Fibroblast of skin of back (primary cell): ENCODE data around the gene TMEM132A.
"Not testable (repeated sequence)": the region's sequence is repeated elsewhere in the genome, so short reads cannot be mapped to it uniquely, and the experiment has no call there.

Experiments used
- DNase-seq: peaks from one replicate; pipeline ENCODE4 v3.0.0-alpha.2; 2013

Gene TMEM132A

GRCh38 chr11:60906132-60906972, 17.9 kb upstream of the TMEM132A start, which contains the start of gene PRPF19:
Gene PRPF19, minus strand, starts transcription at chr11:60906585. Its CDS starts 203 bp downstream, at chr11:60906382.
- DNase-seq, result peak; percentile 97

- no peak for DNase-seq
These were observed 15.5 kb upstream of the TMEM132A start for GRCh38 chr11:60908803-60909202.

- DNase-seq, result not testable (repeated sequence)
These were observed 14.5 kb upstream of the TMEM132A start for GRCh38 chr11:60909680-60910280.

GRCh38 chr11:60910281-60910687, 14.0 kb upstream of the TMEM132A start:
- DNase-seq, result no peak

- DNase-seq, result no peak
These were observed 13.4 kb upstream of the TMEM132A start for GRCh38 chr11:60910711-60911380.

GRCh38 chr11:60912223-60912850, 11.9 kb upstream of the TMEM132A start:
- no peak for DNase-seq

- DNase-seq, result no peak
These were observed 11.3 kb upstream of the TMEM132A start for GRCh38 chr11:60912851-60913528.

GRCh38 chr11:60913793-60914632, 10.2 kb upstream of the TMEM132A start, which contains the start of gene TMEM109:
Gene TMEM109, plus strand, starts transcription at chr11:60914158. Its CDS starts 5,536 bp downstream, at chr11:60919694.
- DNase-seq, result peak; percentile 90

DNA sequence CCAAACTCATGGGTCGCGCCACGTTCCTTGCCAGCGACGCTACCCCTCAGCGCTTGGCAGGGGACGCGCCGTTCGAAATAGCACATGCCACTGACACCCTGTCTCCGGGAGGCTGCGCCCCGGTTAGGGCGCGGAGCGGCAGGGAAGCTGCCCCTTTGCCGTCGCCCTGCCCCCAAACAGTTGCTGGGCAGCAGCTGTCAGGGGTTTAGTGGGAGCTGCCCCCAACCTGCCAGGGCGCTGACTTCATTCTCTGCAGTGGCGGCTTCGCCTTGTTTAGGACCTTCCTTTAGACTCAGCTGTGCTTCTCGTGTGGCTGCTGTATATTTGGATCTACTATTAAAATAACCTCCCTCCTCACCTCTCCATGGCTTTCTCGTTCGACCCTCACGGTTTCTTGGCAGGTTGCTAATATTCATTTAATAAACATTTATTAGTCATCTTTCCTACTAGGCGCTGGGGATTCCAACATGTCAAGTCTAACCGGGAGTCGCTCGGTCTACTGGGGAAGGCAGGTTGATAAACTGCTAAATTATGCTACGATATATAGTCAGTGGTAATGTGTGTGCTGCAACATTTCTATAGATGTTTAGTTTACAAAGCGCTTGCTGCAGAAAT, 9.5 kb upstream of the TMEM132A start:
- DNase-seq, result peak; percentile 30

GRCh38 chr11:60915248-60915914, 8.9 kb upstream of the TMEM132A start:
- peak; percentile 77 for DNase-seq

- no peak for DNase-seq
These were observed 7.5 kb upstream of the TMEM132A start for GRCh38 chr11:60916669-60917206.

DNA sequence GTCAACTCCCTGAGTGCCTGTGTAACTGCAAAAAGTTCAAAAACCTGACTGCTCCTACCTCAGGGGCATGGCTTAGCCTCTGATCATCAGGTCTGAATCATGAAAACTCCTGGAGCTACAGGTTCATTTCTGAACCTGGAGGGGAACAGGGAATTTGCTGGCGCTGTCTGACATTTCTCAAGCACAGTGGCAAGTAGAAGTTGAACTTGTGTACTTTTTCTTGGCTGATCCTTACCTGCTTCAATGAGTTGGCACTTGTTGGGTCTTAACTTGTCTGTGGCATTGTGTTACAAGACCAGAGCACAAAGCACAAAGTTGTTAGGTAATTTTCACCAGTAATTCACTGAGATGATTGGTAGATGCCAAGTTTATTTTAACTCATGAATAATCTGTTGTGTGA, 7.0 kb upstream of the TMEM132A start:
- no peak for DNase-seq

GRCh38 chr11:60918251-60918938, 5.9 kb upstream of the TMEM132A start:
- DNase-seq, result no peak

DNA sequence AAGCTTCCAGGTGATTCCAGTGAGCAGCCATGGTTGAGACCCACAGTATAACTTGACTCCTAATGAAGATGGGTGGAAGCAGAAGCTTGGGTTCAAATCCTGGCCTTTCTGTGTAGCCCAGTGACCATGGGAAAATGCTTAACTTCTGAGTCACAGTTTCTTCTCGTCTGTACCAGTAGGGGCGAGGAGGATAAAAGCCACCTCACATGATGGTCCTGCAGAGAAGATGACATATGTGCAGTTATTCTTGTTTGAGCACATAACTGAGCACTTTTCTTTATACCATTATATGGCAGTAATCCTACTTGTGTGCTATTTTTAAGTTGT, 5.4 kb upstream of the TMEM132A start:
- DNase-seq, result peak; percentile 70

- no peak for DNase-seq
These were observed 4.9 kb upstream of the TMEM132A start for GRCh38 chr11:60919320-60919719.

GRCh38 chr11:60919956-60920355, 4.3 kb upstream of the TMEM132A start:
- no peak for DNase-seq

DNA sequence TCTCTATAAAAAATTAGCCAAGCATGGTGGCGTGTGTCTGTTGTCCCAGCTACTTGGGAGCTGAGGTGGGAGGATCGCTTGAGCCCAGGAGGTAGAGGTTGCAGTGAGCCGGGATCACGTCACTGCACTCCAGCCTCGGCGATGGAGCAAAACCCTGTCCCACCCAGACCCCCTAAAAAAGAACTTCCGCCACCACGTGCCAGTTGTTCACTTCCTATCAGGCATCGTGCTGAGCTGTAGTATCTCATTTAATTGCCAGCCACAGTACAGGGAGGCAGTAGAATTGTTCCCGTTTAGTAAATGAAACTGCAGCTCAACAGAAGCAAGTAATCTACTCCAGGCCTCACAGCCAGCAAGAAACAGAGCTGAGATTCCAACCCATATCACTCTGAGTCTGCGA, 3.0 kb upstream of the TMEM132A start:
- no peak for DNase-seq

DNA sequence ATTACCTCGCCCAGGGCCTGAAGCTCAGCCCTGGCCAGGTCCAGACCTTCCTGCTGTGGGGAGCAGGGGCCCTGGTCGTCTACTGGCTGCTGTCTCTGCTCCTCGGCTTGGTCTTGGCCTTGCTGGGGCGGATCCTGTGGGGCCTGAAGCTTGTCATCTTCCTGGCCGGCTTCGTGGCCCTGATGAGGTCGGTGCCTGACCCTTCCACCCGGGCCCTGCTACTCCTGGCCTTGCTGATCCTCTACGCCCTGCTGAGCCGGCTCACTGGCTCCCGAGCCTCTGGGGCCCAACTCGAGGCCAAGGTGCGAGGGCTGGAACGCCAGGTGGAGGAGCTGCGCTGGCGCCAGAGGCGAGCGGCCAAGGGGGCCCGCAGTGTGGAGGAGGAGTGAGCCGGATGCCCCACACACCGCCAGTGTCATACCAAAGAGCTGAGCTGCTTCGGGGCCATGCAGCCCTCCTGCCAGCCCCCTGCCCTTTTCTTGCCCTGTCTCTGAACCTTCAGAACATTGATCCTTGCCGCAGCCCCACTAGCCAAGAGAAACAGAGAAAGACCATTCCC, 2.4 kb upstream of the TMEM132A start:
- no peak for DNase-seq

GRCh38 chr11:60922906-60923305, 1.4 kb upstream of the TMEM132A start:
- no peak for DNase-seq
